Measurements from ENCODE around the gene SLC25A19.
A peak's percentile ranks its signal among the peaks of the same experiment; 100 is the strongest.
"Not testable (repeated sequence)": the region's sequence is repeated elsewhere in the genome, so short reads cannot be mapped to it uniquely, and the experiment has no call there.

SLC25A19 gene

GRCh38 chr17:75301049-75301448 lies 11.8 kb upstream of the SLC25A19 start:
- DNase-seq = no peak

DNA sequence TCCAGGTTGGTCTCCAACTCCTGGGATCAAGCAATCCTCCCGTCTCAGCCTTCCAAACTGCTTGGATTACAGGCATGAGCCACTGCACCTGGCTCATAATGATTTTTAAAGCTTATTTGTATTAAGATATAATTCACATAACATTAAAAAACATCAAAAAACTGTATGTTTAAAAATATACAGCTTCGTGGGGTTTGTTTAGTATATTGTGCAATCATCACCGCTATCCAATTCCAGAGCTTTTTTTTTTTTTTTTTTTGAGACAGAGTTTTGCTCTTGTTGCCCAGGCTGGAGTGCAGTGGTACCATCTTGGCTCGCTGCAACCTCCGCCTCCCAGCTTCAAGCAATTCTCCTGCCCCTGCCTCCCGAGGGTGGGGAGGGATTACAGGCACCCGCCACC lies 11.0 kb upstream of the SLC25A19 start:
- DNase-seq = no peak

DNA sequence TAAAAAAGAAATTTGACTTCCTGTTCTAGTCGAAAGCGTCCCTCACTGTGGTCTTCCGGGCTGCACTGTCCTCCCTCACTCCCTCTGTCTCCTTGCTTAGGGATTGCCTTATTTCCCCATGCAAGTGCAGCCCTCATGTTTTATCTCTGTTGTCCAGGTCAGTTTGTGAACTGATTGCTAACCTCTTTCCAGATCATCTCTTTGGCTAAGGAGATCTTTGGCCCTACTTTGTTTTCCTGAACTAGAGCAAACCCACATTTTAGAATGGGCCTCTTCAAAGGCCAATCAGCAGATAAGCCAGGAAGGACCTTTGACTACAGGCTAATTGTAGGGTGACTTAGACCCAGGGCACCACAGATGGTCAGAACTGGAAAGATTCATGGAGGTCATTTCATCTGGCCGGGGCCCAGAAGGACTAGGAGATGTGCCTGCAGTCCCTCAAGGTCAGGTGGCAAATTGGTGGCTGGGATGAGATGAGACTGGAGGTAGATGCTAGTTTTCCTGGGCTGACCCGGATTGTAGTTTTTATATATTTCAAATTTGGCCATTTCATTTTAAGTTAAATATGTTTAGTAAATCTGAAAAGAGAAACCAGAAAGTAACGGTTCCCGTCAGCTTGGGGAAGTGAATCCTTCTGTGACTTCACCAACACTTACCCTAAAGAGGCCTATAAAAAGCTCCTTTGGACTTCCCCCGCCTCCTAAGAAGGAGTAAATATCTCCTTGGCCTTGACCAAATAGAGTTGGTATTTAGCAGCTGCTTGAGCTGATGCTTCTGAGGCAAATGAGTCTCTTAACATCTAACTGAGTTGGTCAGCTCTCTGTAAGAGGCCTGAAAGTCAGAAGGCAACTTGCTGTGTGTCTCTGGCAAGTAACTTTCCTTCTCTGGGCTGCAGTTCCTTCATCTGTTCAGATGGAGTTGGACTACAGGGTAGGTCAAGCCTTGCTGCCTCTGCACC lies 6.2 kb upstream of the SLC25A19 start:
- DNase-seq = no peak

- DNase-seq = not testable (repeated sequence)
Observed at GRCh38 chr17:75292810-75293448, 3.7 kb upstream of the SLC25A19 start.

GRCh38 chr17:75289832-75290337 lies 652 bp upstream of the SLC25A19 start:
- peak; percentile 34 to 60 for DNase-seq

GRCh38 chr17:75288770-75289114 lies 491 bp downstream of the SLC25A19 start:
- peak; percentile 65 to 84 for DNase-seq

DNA sequence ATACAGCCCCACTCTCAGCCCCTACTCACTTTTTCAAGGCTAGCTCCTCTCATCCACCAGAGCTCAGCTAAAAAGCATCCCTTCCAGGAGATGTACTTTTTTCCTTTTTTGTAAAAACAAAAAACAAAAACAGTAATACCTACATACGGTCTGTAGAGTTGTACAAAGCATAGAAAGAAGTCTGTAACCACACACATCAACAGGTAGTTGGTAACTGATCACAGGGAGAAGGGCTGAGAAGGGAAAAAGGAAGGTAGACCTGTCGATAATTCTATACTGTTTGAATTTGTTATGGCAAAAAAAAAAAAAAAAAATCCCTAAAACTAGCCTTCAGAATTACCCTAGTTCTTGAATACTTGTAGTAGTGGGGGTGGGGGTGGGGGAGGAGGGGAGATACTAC lies 874 bp downstream of the SLC25A19 start:
- DNase-seq = no peak

- no peak for DNase-seq
Observed at GRCh38 chr17:75287221-75287620, 2.0 kb downstream of the SLC25A19 start.

GRCh38 chr17:75285123-75285522 lies 4.1 kb downstream of the SLC25A19 start:
- DNase-seq = no peak

DNA sequence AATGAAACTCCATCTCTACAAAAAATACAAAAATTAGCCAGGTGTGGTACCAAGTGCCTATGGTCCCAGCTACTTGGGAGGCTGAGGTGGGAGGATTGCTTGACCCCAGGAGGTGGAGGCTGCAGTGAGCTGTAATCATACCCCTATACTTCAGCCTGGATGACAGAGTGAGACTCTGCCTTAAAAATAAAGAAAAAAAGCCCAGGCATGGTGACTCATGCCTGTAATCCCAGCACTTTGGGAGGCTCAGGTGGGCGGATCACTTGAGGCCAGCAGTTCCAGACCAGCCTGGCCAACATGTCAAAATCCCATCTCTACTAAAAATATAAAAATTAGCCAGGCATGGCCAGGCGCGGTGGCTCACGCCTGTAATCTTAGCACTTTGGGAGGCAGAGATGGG lies 9.0 kb downstream of the SLC25A19 start:
- not testable (repeated sequence) for DNase-seq

- DNase-seq = no peak
Observed at GRCh38 chr17:75277664-75278071, 11.6 kb downstream of the SLC25A19 start.

DNA sequence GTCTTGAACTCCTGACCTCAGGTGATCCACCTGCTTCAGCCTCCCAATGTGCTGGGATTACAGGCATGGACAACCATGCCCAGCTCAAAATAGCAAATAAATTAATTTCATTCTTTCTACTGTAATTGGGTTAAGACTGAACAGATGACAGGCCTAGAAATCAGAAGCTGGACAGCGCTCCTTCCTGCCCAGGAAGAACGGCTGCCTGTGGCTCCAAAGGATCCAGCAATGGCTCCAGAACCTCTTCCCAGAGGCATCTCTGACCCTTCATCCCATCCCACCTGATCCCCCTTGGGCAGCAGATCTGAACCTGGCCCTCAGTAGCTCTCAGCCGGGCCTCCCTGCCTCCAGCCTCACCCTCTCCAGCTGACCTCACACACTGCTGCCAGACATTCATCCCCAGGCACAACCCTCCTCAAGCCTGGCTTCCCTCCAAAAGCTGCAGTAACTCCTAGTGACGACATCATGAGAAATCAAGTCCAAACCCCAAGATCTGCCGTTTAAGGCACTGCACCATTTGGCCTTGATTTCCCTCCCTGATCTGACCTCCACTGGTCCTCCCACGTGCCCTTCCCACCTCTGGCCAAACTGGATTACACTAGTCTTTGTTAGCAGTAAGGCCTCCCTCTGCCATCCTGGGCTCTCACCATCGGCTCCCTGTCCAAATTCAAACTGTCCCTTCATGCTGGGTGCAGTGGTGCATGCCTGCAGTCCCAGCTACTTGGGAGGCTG lies 15.1 kb downstream of the SLC25A19 start:
- no peak for DNase-seq

GRCh38 chr17:75272848-75273184 lies 16.4 kb downstream of the SLC25A19 start:
- DNase-seq = no peak

- DNase-seq = peak in 1 of 2 experiments; percentile 21
Observed at GRCh38 chr17:75271955-75272847, 17.0 kb downstream of the SLC25A19 start.

GRCh38 chr17:75271233-75271954 lies 17.8 kb downstream of the SLC25A19 start:
- peak; percentile 81 to 90 for DNase-seq

- DNase-seq = no peak
Observed at GRCh38 chr17:75270966-75271232, 18.3 kb downstream of the SLC25A19 start, which contains the start of gene MIF4GD. TSS of gene MIF4GD (minus strand) at chr17:75271231. CDS start at chr17:75270195, 1,036 bp downstream.

- DNase-seq = peak; percentile 43 to 73
Observed at GRCh38 chr17:75270218-75270965, 18.8 kb downstream of the SLC25A19 start.

- no peak for DNase-seq
Observed at GRCh38 chr17:75269844-75270217, 19.4 kb downstream of the SLC25A19 start.

DNA sequence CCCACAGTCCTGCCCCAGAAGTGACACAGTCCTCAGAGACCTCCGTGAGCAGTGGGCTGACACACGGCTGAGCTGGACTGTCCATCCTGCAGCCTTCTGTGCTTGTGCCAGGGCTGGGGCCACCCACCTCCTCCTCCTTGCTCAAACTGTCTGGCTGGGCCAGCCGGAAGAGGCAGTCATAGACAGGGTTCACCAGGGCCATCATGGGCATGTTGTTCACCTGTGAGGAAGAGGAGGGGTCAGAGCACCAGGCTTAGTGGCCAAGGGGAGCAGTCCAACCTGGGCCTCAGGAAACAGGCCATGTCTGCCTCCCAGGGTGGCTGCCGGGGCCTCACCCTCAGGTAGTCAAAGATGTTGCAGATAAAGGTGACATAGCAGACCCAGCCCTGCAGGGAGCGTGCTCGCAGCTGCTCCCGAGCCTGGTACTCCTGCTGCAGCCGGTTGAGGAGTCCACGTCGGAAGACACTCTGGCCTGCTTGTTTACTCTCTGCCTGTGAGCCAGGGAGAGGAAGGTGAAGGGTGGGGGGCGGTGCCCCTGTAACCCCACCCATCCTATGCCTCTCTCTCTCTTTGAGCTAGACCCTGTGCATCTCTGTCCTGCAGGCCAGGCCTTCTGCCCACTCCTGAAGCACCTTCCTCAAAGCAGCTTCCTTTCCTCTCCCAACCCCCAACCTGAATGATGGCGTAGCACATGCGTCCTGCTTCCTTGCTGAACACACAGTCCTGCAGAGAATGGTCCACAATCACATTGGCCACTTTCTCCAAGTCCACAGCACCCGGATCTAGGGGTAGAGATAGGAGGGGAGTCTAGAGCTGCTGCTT lies 21.6 kb downstream of the SLC25A19 start:
- peak in 1 of 2 experiments; percentile 29 for DNase-seq

GRCh38 chr17:75267153-75267410 lies 22.2 kb downstream of the SLC25A19 start:
- DNase-seq = peak in 1 of 2 experiments; percentile 47
